Activated CD8-positive, alpha-beta memory T cell treated with anti-CD3 and anti-CD28 coated beads, Interleukin-2, amount 50 U/mL, for 1 hour (primary cell): ENCODE data around the gene CIAO2A.
"Not testable (repeated sequence)": the region's sequence is repeated elsewhere in the genome, so short reads cannot be mapped to it uniquely, and the experiment has no call there.

Source experiments
- DNase-seq: peaks from one replicate; pipeline ENCODE4 v3.0.0-alpha.2; 2020; ENCODE audit errors: extremely low read depth

Gene CIAO2A

DNA sequence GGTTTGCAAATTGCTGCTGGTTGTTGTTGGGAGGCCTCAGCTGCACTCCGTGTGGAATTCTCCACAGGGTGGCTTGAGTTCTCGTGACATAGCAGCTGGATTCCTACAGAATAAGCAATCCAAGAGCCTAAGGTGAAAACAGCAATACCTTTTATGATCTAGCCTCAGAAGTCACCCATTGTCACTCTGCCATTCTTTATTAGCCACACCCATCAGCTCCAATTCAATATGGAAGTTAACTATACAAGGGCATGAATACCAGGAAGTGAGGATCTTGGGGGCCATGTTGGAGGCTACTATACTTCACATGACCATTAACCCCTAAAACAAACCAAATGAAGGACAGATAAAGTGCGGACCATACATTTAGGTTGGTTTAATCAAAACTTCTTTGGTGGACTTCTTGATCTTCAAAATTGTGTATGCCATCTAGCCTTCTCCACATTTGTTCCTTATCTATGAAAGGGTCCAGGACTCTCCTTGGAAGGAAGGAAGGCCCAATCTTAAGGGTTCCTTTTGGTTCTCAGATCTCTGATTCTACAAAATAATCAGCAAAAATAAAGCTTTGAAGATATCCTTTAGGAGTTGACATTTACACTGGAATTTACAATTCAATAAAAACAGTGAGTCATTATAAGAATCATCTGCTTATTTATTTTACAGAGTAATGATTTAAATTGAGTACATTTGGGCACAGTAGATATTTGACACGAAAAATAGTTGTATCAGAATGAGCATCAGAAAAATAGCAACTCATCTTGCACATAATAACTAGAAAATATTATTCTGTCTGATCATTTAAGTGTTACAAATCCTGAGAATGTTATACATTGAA is 21.5 kb downstream of the CIAO2A start:
- no peak for DNase-seq

GRCh38 chr15:64070965-64071851 is 22.4 kb downstream of the CIAO2A start:
- no peak for DNase-seq

GRCh38 chr15:64070106-64070505 is 23.5 kb downstream of the CIAO2A start:
- DNase-seq: no peak

- DNase-seq: no peak
Observed at GRCh38 chr15:64068133-64068532, 25.5 kb downstream of the CIAO2A start.

DNA sequence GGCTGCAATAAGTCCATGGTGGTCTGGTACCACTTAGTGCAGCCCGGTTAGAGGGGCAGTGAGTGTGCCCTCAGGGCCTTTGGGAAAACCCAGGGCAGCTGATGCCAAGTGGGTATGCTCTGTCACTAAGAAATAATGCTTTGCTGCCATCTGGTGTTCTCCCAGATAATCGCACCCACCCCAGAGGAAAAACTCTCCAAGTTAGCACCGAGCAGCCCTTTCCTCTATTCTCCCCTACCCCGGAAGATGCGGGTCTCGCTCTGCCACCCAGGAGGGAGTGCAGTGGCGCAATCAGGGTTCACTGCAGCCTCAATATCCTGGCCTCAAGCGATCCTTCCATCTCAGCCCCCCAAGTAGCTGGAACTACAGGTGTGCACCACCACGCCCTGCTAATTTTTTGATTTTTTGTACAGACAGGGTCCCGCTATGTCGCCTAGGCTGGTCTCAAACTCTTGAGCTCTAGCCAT is 26.0 kb downstream of the CIAO2A start:
- peak; percentile 21 for DNase-seq

DNA sequence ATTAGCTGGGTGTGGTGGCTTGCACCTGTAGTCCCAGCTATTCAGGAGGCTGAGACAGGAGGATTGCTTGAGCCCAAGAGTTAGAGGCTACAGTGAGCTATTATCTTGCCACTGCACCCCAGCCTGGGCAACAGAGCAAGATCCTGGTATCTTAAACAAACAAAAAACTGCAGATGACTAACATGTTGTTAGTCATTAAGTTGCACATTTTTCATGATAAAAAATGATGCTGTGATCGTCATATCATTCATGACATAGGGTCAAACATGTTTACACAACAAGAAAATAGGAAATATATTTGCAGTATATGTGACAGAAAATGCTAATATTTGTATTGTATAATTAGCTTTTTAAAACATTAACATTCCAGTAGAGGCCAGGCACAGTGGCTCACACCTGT is 27.2 kb downstream of the CIAO2A start:
- no peak for DNase-seq

DNA sequence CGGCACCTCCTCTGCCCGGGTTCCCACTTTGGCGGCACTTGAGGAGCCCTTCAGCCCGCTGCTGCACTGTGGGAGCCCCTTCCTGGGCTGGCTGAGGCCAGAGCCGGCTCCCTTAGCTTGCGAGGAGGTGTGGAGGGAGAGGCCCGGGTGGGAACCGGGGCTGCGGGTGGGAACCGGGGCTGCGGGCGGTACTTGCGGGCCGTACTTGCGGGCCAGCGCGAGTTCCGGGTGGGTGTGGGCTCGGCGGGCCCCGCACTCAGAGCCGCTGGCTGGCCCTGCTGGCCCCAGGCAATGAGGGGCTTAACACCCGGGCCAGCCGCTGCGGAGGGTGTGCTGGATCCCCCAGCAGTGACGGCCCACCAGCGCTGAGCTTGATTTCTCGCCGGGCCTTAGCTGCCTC is 32.9 kb downstream of the CIAO2A start:
- no peak for DNase-seq

DNA sequence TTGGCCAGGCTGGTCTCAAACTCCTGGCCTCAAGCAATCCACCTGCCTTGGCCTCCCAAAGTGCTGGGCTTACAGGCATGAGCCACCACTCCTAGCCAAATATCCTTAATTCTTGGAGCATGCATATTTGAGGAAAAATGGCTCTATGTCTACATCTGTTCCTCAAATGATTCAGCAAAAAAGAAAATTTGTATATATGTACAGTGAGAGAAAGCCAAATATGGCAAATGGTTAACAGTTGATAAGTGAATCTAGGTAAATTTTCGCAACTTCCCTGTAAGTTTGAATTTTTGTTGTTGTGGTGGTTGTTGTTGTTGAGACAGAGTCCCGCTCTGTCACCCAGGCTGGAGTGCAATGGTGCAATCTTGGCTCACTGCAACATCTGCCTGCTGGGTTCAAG is 34.5 kb downstream of the CIAO2A start:
- not testable (repeated sequence) for DNase-seq

DNA sequence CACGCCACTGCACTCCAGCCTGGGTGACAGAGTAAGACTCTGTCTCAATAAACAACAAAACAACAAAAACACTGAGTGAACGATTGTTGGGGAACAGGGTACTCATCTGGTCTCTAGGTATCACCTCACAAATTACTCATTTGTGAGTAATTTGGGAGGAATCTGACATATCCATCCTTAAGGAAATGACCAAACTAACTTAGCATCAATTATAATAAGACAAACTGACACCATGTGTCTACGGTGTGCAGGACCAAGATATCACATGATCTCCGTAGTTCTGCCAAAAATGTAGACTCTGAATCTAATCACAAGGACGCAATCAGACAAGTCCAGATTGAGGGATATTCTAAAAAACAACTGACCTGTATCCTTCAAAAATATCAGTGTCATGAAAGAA is 35.4 kb downstream of the CIAO2A start:
- no peak for DNase-seq

GRCh38 chr15:64053674-64054073 is 40.0 kb downstream of the CIAO2A start:
- DNase-seq: not testable (repeated sequence)

GRCh38 chr15:64052925-64053491 is 40.6 kb downstream of the CIAO2A start:
- no peak for DNase-seq

GRCh38 chr15:64051407-64052259 is 42.0 kb downstream of the CIAO2A start:
- DNase-seq: no peak

DNA sequence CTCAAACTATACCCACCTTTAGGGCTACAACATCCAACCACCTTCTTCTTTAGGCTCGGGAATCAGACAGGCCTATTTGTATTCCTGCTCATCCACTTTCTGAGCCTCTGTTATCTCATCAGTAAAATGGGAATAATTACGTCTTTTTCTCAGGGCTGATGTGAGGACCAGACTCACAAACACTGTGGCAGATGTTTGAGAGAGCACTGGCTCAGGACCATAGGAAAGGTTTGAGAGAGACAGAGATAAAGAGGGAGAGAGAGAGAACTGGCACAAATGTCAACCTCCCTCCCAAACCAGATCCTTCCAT is 42.6 kb downstream of the CIAO2A start:
- no peak for DNase-seq

DNA sequence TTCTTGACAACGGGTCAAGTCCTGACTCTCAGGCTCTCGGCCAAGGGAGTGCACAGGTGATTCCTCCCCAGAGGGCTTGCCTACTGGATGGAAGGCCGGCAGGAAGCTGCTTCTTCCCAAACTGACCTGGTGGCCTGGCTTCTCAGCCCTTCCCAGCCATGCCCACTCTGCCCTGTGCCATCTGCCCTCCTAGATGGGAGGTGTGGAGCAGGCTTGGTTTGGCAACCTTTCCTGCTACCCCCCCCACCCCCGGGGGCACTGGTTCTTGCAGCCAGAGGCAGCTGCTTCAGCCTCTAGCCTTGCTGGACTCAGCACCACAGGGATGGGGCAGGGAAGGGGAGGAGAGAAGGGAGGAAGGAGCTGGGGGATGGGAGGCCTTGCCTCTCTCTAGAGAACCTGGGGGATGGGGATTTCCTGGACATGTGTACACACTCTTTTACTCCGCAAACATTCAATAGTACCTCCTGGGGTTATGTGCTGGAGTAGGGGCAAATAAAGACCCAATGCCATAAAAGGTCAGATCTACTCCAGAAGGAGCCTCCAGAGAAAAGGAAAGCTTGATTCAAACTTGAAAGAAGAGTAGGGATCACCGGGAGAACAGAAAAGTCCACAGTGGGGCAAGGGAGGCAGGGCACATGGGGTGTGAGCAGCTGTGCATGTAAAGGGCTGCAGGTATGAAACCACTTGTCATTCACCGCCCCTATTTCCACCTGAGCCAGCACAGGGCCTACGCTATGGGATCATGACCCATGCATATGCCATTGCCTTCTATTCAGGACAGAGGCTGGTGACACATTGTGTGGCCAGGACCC is 43.2 kb downstream of the CIAO2A start:
- DNase-seq: no peak

GRCh38 chr15:64048781-64049460 is 44.7 kb downstream of the CIAO2A start:
- DNase-seq: no peak

DNA sequence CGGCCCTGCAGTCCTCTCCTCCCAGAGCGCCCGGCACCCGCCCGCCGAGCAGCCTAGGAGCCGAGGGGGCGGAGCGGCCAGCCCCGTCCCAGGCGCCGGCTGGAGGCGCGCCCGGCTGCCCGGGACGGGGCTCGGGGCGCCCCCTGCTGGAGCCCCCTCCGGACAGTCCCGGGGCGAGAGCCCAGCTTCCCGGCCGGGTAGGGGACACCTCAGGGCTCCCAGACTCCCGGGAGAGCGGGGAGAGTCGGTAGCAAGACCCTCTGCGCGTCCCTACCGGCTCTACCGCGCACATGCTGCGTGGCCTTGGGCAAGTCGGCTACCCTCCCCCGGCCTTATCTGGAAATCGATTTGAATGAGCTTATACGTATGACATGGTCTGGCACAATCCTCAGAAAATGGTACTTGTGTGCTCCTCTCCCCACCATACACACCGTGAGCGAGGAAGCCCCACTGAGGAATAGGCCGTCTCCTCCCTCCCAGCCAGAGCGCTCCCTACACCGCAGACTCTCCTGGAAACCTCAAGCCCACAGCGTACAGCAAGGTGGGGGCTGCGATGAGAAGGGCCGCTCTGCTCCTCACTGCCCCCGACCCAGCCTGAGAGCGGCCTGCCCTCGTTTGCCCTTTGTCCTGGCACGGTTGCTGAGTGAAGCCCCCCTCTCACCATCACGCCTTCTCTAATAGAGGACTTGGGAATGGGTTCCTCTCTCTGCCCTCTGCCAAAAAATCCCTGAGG is 47.1 kb downstream of the CIAO2A start, which contains the start of gene DAPK2:
TSS of gene DAPK2 (minus strand) at position 65 of the 733 bp plus-strand sequence. CDS start 6,224 bp downstream, outside the sequence.
- peak; percentile 12 for DNase-seq

- no peak for DNase-seq
Observed at GRCh38 chr15:64045774-64046420, 47.7 kb downstream of the CIAO2A start.

DNA sequence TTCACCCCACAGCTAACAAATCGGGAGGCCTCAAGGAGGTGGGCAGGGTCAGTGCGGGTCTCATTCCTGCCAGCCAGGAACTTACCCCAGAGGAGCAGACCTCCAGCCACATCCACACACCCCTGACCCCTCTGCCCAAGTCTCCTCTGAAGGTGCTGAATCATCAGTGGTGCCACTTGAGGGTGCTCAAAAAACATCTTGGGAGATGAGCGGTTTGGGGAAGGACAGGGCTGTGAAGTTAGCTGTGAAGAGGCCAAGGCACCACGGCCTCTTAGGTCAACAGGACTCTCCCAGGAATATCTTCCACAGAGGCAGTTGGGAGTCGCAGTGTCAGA is 48.6 kb downstream of the CIAO2A start:
- DNase-seq: no peak
